HG02588 (cell line): ENCODE data around the gene LSM5.

ENCODE experiments used
- ATAC-seq: cut with Tn5 transposase; IDR thresholded peaks from one replicate; pipeline ENCODE4 v1.9.1; 2021; ENCODE audit warnings: mild to moderate bottlenecking, moderate library complexity; ENCODE audit not compliant: unreplicated experiment

The LSM5 gene

DNA sequence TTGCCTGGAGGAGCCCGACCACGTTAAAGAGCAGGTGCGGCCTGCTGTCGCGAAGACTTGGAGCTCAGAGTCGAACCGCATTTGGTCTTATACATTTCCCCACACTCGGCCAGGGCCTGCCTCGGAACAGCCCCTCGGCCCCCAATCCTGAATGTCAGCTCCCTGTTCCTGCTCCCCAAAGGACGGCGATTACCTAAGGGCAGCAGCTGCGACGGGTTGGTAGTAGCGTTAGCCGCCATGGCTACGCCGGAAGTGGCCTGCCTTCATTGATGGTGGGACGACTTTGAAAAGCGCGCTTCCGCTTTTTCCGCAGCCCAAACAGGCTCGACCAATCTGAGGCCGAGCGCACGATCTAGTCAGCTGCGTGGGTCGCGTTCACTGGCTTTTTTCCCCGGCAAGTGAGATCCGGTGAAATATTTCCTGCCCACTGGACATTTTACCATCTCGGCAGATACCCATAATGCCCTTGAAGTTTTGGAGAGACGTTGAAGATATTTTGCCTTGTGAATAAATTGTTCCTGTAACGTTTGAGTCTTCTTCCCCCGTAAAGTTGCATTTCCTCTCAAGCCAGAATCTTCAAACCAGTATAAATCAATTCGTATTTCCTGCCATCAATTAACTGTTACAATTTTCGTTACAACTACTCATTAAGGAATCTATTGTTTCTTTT lies at the start of gene LSM5:
Gene LSM5 (minus strand): TSS at position 254 of the 670 bp plus-strand sequence. CDS start 15 bp downstream, at position 239.
- peak; percentile 89 for ATAC-seq

DNA sequence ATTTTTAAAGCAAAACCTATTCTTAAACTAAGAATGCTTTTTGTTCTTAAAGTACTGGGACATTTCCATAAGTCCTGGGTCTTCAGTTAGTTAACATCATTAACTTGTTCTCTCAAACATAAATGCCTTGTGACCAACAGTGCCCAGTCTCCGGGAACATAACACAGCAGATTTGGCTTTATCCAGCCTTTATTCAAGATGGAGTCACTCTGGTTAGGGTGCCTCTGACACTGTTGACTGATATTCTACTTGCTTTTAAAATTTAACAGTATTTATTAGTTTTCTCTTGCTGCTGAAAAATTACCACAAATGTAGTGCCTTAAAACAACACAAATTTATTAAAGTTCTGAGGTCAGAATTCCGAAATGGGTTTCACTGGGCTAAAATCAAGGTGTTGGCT lies 49.2 kb upstream of the LSM5 start:
- ATAC-seq, result no peak

DNA sequence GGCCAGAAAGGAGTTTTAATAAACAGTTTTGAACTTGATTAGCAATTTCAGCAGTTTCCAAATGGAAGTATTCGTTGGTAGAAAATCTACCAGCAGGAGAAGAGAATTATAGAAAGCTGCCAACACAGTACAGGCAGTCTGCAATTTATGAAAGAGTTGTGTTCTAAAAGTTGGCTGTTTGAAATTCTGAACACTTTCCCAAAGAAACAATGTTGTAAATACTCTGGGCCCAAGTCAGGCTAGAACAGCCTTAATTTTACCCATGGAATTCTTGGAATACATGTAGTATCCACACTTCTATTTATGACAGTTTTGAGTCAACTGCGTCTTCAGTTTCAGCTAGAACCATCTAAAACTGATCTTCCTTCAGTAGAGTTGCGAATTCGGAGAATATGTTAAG lies 47.6 kb upstream of the LSM5 start:
- no peak for ATAC-seq

DNA sequence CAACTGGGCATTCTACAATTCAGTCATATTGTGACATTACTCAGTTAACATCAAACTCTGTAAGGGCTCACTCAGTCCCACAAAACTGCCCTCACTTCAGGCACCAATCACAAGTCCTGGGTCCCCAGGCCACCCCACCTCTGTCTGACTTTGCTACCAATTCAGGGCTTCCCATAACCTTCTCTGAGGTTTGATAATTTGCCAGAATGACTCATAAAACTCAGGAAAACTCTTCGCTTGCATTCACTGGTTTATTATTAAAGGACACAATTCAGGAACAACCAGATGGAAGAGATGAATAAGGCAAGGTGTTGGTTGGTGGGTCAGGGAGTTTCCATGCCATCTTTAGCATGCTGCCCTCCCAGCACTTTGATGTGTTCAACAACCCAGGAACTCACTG lies 46.4 kb upstream of the LSM5 start:
- ATAC-seq, result no peak

DNA sequence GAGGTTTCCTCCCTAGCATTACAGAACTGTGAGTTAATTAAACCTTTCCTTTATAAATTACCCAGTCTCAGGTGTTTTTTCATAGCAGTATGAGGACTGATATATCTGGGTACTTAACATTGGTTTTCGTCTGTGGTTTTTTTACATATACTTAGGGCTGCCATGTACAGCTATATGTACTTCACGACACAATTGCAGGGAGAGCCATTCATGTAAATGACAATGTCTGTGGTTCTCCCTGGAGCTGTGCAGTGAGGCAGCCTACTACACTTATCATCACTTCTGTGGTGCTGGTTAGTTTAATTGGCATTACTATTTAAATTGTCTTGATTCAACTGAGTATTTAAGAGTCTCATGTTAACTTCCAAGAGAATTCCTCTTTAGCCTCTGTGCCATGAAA lies 45.8 kb upstream of the LSM5 start:
- ATAC-seq, result no peak

DNA sequence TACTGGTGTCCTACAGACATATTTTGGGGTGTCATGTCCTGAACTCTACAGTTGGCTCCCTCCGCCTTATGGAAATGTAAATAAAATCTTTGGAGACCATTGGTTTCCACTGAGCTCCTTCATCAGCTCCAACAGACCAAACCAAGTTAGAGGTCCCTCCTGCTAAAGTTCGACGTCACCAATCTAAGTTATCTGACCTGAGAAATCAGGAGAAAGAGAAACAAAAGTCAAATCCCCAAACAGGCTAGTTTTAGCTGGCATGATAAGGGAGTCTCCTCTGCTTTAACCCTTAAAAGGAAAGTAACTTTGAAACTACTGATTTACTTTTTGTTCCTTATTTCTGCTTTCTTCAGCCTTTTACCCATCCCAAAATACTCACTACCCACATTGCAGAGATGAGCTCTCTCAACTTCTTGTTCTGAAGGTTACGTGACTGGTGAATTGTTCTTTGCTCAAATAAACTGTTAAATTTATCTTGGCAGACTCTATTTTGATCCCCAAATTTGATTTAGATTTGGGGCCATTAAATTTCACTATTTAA lies 45.1 kb upstream of the LSM5 start:
- ATAC-seq, result no peak

DNA sequence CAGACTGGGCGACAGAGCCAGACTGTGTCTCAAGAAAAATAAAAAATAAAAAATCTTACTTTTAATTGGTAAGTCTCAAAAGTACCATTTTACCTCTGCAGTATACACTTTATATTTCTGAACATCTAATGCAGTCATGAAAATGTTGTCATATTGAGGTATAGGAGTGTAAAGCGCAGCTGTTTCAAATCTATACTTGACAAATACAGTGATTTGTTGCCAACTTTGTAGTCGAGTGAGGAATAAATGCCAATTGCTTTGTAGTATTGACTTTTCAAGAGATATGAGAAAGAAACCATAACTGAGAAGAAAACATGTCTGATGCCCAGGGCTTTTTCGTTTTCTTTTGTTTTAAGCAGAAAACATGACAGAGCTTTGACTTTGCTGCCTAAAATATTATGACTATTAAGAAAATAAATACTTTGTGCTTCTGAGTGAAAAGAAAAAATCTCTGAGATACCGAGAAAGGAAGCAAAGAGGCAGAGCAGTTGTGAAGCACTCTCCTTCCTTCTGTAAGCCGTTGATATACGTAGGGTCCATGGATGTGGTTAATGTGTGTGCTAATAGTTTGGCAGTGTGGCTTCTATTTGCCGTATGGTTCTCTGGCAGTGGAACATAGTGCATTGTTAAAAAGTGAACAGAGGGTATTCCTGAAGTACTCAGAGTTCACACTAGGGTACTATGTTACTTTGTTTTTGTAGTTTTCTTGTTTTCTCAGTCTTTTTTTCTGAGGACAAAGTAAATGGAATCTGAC lies 43.3 kb upstream of the LSM5 start:
- no peak for ATAC-seq

DNA sequence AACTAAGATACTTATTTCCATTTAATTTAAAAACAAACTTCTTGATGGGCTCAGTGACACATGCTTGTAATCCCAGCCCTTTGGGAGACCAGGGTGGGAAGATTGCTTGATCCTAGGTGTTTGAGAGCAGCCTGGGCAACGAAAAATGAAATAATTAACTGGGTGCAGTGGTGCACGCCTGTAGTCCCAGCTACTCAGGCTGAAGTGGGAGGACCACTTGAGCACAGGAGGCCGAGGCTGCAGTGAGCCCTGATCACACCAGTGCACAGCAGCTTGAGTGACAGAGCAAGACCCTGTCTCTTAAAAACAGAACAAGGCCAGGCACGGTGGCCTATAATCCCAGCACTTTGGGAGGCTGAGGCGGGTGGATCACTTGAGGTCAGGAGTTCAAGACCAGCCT lies 42.5 kb upstream of the LSM5 start:
- no peak for ATAC-seq

DNA sequence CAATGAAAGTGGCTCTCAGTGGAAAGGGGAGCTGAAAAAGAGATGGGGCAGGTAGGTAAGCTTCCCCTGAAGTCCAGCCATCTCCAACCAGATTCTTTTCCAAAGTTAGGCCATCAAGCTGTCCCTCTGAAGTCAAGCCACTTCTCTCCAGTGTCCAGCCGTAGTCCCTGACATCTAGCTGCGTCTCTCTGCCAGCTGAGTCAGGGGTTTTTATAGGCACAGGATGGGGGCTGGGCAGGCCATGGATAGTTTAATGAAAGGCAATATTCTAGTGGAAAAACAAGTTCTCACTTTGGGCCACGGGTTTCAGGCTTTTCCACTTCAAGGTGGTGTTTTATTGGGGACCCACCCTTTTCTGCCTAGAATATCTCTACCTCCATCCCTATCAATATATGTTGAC lies 41.9 kb upstream of the LSM5 start:
- ATAC-seq, result no peak

DNA sequence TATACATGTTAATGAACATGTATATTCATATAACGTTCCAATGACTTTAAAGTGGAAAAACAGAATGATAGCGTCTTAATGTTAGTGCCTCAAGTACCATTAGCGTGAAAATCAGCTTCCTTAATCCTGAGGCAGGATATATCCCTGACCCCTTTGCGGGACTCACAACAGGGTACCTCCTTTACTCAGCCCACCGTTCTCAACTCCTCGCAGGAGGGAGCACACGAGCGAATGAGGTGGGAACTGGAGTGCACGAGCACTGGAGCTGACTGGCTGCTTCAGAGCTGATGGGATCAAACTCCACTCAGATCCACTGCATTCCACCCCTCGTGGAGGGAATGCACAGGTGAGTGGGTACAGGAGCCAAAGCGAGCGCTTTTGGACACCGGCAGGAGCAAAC lies 41.2 kb upstream of the LSM5 start:
- no peak for ATAC-seq

DNA sequence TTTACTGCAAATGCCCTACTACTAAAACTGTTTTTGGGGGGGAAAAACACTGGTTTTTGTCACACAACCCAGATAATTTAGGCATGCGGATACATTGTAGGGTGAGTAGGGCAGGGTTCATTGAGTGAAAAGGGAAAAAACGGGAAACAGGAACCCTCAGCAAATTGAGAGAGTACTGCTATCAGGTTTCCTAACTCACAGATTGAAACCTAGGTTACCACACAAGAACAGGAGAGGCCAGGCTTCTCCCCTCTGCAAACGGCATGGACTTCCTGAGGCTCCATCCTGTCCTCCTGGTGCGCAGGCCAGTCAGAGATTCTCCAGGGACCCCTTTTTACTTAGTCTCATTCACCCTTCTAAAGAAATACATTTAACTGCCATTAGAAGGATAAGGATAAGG lies 35.7 kb upstream of the LSM5 start:
- ATAC-seq, result no peak

DNA sequence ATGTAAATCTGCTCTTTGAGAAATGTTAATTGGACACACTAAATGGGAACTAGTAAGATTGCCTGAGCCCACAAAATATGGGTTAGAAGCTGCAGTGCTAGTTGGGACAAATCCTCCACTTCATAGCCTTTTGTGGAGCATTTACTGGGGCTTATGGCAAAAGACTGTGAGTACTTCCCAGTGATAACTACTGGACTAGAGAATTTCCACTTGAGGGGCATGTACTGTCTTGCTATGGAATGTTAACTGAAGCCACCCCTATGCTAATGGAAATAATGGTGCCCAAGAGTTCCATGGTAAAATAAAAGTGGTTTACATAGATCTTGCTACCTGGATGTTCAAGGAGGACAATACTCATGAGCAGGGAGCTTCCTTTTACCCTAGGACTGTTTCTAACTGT lies 34.5 kb upstream of the LSM5 start:
- ATAC-seq, result no peak

DNA sequence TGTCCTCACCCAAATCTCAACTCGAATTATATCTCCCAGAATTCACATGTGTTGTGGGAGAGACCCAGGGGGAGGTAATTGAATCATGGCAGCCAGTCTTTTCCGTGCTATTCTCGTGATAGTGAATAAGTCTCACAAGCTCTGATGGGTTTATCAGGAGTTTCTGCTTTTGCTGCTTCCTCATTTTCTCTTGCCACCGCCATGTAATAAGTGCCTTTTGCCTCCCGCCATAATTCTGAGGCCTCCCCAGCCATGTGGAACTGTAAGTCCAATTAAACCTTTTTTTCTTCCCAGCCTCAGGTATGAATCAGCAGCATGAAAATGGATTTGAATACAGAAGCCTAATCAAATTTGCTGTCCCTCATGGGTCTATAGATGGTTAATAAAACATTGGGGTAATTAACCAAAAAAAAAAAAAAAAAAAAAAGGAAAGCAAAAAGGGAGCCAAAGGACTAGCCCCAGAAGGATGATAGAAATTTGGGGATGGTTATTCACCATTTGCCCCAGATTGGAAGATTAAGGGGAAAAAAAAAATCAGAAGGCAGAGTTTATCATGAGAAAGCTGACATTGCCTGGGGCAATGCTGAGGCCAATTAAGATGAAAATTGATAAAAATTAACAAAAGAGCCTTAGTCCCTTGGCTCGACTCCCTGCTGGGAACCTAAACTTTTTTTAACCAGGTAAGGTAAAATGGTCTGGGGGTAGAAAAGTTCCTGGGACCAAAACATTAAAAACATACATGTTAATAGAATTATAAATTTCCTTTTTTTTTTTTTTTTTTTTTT lies 32.8 kb upstream of the LSM5 start:
- no peak for ATAC-seq

DNA sequence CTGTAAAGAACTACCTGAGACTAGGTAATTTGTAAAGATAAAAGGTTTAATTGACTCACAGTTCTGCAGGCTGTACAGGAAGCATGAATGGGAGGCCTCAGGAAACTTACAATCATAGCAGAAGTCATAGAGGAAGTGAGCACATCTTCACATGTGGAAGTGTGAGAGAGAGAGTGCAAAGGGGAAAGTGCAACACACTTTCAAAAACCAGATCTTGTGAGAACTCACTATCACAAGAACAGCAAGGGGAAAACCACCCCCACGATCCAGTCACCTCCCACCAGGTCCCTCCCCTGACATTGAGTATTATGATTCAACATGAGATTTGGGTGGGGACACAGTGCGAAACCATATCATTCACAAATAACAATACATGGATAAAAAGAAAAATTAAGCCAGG lies 29.6 kb upstream of the LSM5 start:
- no peak for ATAC-seq

DNA sequence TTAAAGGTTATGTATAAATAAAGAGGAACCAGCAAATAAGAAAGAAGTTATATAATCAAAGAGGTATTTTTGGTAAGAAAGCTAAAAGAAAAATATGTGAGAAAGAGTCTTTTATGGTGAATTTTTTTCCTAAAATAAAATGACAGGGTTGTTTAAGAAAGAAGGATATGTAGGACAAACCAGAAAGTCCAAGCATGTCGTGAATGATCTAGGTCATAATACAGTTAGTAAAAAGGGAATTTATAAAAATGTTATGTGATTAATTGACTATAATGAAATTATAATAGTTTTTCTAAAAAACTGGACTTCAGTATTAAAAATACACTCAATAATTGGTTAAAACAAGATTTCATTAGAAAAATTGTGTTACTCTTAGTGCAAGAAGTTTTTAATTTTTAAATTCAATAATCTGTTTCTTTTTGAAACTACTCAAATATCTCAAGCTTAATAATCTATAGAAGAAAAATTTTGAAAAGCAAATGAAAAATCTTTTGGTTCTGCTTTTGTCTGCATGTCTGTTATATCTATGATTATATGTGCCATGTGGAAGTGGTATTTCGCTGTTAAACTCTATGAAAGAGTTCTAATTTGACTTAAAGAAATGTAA lies 28.5 kb upstream of the LSM5 start:
- no peak for ATAC-seq

DNA sequence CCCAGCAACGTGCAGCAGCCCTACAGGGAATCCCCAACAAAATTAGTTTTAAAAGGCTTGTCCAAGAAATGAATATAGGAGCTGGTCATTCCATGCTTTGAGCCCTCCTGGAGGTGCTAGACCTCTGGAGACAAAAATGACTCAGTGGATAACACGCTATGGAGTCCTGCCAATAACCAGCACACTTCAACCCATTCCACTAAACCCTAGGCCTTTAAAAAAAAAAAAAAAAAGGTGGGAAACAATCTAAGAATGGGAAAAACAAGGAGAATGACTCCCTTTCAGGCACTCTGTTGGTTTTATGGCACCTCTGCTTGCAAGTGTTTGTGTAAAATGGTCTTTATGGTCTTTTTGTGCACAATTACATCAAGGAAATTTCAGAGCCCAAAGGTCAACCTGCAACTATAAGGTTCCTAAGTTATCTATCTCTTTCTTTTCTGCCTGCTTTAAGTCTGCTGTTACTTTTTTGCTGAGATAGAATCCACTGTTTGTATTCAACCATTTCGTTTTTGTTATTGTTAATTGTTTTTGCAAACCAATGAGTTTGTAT lies 26.4 kb upstream of the LSM5 start:
- ATAC-seq, result no peak

DNA sequence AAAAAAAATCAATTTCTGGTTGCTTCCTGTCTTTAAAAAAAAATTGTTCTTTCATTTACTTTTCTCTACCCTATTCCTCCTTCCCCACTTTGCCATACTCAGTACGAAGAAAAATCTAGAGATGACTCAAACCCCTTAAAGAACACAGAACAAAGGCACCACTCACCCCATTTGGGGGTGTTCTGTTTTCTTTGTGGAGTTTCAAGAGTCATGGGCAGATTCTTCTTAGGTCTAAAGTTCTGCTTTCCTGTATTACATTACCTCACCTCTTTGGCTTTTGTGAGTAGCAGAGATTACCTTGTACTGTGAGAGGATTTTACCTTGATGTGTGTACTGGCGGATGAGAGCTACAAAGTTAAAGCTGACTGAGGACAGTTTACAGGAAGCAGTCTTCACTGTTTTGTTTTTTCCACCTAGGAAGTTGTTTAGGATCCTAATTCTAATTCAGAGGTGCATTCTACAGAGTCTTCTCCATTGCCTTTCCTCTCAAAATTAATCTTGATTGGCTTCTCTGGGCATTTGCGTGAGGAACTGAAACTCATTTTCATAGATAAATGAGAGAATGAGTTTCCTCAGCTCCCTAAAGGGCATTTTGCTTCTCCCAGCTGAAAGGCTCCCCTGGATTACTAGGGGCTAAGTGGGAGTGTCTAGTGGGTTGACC lies 25.8 kb upstream of the LSM5 start:
- ATAC-seq, result peak; percentile 77

DNA sequence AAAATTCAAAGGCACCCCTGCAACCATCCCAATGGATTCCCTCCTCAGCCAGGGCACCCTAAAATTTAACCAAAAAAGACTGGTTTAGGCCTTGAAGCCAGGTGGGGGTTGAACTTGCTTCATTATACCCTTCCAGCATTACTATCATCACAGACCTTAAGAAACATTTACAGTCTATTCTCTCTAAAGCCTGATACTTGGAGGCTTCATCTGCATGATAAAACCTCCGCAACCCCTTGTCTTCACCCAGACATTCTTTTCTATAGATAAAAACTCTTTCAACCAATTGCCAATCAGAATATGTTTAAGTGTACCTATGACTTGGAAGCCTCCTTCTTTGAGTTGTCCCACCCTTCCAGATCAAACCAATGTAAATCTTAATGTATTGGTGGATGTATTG lies 23.0 kb upstream of the LSM5 start:
- ATAC-seq, result no peak

DNA sequence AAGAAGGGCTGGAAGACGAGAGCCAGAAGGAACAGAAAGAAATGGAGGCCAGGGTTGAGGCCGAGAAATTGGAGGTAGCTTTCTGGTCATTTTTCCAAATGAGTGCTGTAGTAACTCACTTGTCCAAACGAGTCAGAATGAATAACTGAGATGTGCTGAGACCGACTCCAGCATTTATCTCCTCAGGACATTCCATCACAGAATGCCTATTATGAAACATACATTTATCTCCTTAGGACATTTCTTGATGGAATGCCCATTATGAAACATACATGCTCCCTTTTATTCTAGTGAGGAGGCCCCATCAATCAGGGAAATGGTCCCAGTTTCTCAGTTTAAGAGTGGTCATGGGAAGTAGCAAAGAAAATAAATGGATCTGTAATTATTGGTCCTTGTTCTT lies 21.6 kb upstream of the LSM5 start:
- ATAC-seq, result no peak

DNA sequence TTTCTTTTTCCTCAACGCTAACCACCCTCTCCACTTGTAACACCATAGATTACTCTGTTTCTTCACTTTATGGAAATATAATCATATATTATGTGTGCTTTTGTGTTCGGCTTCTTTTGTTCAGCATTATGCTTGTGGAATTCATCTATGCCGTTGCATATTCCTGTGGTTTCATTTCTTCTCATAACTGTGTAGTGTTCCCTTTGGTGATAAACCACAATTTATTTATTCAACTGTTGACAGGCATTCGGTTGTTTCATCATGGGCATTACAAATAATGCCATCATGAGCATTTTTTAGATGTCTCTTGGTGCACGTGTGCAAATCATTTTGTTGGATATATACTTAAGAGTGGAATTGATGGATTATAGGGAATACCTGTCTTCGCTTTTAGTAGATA lies 17.2 kb upstream of the LSM5 start:
- ATAC-seq, result no peak
